Measurements from ENCODE around the gene TMCC3. TPM values are rescaled to one million over a fixed set of nuclear protein-coding genes. Genes with fewer than 3 reads are reported as not detected.
"Not testable (repeated sequence)": the region's sequence is repeated elsewhere in the genome, so short reads cannot be mapped to it uniquely, and the experiment has no call there.

The TMCC3 gene
- polyA plus RNA-seq, 1 donor from 2014 or later: 1.9 TPM

GRCh38 chr12:94614288-94614721 is 36.1 kb downstream of the TMCC3 start:
- Histone ChIP-seq H3K9ac (ENCODE audit: low read length) (no peak overlapping the region), H2AFZ (ENCODE audit: low read depth, low read length) (no peak overlapping the region), H3F3A (ENCODE audit: insufficient read depth, low read length, poor library complexity, severe bottlenecking) (no peaks in the 10 kb centered on the region), H3K4me3 (ENCODE audit: low read length) (no peak overlapping the region), H3K27ac (ENCODE audit: low read length) (no peak overlapping the region), H3K9me2 (ENCODE audit: insufficient read depth, low read length) (no peaks in the 10 kb centered on the region), H4K20me1 (ENCODE audit: insufficient read depth) (no peaks in the 10 kb centered on the region), H3K27me3 (ENCODE audit: insufficient read depth, low read depth, low read length) (no peaks in the 10 kb centered on the region), H3K4me2 (ENCODE audit: low read length) (no peak overlapping the region), H3K9me3 (ENCODE audit: low read length) (no peaks in the 10 kb centered on the region), H3K79me2 (replicated peaks; ENCODE audit: insufficient read depth, low read length) (no peaks in the 10 kb centered on the region), H3K36me3 (ENCODE audit: insufficient read depth, low read length) (no peaks in the 10 kb centered on the region)
- no peak for TF ChIP-seq RAD21 (conservative IDR thresholded peaks at IDR 0.05)
- TF ChIP-seq REST (IDR thresholded peaks at IDR 0.05; ENCODE audit: borderline replicate concordance): no peak
- no peak for TF ChIP-seq EZH2 (IDR thresholded peaks at IDR 0.05; ENCODE audit: borderline replicate concordance, insufficient read depth, low read length, poor library complexity, severe bottlenecking)
- TF ChIP-seq EP300 (conservative IDR thresholded peaks at IDR 0.05; ENCODE audit: poor library complexity, severe bottlenecking): no peak
- TF ChIP-seq SMC3 (conservative IDR thresholded peaks at IDR 0.05; ENCODE audit: poor library complexity): no peak
- no peak for TF ChIP-seq TAF1 (IDR thresholded peaks at IDR 0.05; ENCODE audit: low read depth)
- TF ChIP-seq MXI1 (conservative IDR thresholded peaks at IDR 0.05; ENCODE audit: poor library complexity, severe bottlenecking): no peak
- no peak for TF ChIP-seq POLR2AphosphoS5 (IDR thresholded peaks at IDR 0.05)
- no peak for TF ChIP-seq CTCF (IDR thresholded peaks at IDR 0.05; ENCODE audit: poor library complexity, severe bottlenecking)

GRCh38 chr12:94609917-94610443 is 40.4 kb downstream of the TMCC3 start:
- no peaks in the 10 kb centered on the region for H3K9me3 ChIP-seq (ENCODE audit: low read length)
- H3K27me3 ChIP-seq (ENCODE audit: insufficient read depth, low read depth, low read length): no peaks in the 10 kb centered on the region
- H3K9me2 ChIP-seq (ENCODE audit: insufficient read depth, low read length): no peaks in the 10 kb centered on the region
- no peak overlapping the region for H3K4me2 ChIP-seq (ENCODE audit: low read length)
- H3K27ac ChIP-seq (ENCODE audit: low read length): no peak overlapping the region
- H4K20me1 ChIP-seq (ENCODE audit: insufficient read depth): no peaks in the 10 kb centered on the region
- no peaks in the 10 kb centered on the region for H3K79me2 ChIP-seq (replicated peaks; ENCODE audit: insufficient read depth, low read length)
- TF ChIP-seq RAD21 (conservative IDR thresholded peaks at IDR 0.05) (no peak), REST (IDR thresholded peaks at IDR 0.05; ENCODE audit: borderline replicate concordance) (no peak), POLR2AphosphoS5 (IDR thresholded peaks at IDR 0.05) (no peak), EZH2 (IDR thresholded peaks at IDR 0.05; ENCODE audit: borderline replicate concordance, insufficient read depth, low read length, poor library complexity, severe bottlenecking) (no peak), TAF1 (IDR thresholded peaks at IDR 0.05; ENCODE audit: low read depth) (no peak), EP300 (conservative IDR thresholded peaks at IDR 0.05; ENCODE audit: poor library complexity, severe bottlenecking) (no peak), MXI1 (conservative IDR thresholded peaks at IDR 0.05; ENCODE audit: poor library complexity, severe bottlenecking) (no peak), CTCF (IDR thresholded peaks at IDR 0.05; ENCODE audit: poor library complexity, severe bottlenecking) (no peak), SMC3 (conservative IDR thresholded peaks at IDR 0.05; ENCODE audit: poor library complexity) (no peak)
- no peak overlapping the region for H3K9ac ChIP-seq (ENCODE audit: low read length)
- no peak overlapping the region for H2AFZ ChIP-seq (ENCODE audit: low read depth, low read length)
- H3F3A ChIP-seq (ENCODE audit: insufficient read depth, low read length, poor library complexity, severe bottlenecking): no peaks in the 10 kb centered on the region
- H3K36me3 ChIP-seq (ENCODE audit: insufficient read depth, low read length): no peaks in the 10 kb centered on the region
- H3K4me3 ChIP-seq (ENCODE audit: low read length): no peak overlapping the region

- H3K36me3 ChIP-seq (ENCODE audit: insufficient read depth, low read length); H3K4me3 ChIP-seq (ENCODE audit: low read length); H3K9me3 ChIP-seq (ENCODE audit: low read length): not testable (repeated sequence)
Measured at GRCh38 chr12:94606810-94607209, 43.5 kb downstream of the TMCC3 start.

More at GRCh38 chr12:94606810-94607209, 43.5 kb downstream of the TMCC3 start:
- not testable (repeated sequence) for H2AFZ ChIP-seq (ENCODE audit: low read depth, low read length); H3K79me2 ChIP-seq (replicated peaks; ENCODE audit: insufficient read depth, low read length); H3K27ac ChIP-seq (ENCODE audit: low read length); H4K20me1 ChIP-seq (ENCODE audit: insufficient read depth); H3K9me2 ChIP-seq (ENCODE audit: insufficient read depth, low read length); H3K27me3 ChIP-seq (ENCODE audit: insufficient read depth, low read depth, low read length); H3K4me2 ChIP-seq (ENCODE audit: low read length); H3F3A ChIP-seq (ENCODE audit: insufficient read depth, low read length, poor library complexity, severe bottlenecking); H3K9ac ChIP-seq (ENCODE audit: low read length)

Data from neural cell (in vitro differentiated cells).